GM21360 (cell line): ENCODE measurements around the gene RAX2.
"Not testable (repeated sequence)": the region's sequence is repeated elsewhere in the genome, so short reads cannot be mapped to it uniquely, and the experiment has no call there.

Experiments used
- ATAC-seq: cut with Tn5 transposase; IDR thresholded peaks from one replicate; pipeline ENCODE4 v1.9.1; 2021; ENCODE audit warnings: mild to moderate bottlenecking, moderate library complexity; ENCODE audit not compliant: unreplicated experiment

The RAX2 gene

DNA sequence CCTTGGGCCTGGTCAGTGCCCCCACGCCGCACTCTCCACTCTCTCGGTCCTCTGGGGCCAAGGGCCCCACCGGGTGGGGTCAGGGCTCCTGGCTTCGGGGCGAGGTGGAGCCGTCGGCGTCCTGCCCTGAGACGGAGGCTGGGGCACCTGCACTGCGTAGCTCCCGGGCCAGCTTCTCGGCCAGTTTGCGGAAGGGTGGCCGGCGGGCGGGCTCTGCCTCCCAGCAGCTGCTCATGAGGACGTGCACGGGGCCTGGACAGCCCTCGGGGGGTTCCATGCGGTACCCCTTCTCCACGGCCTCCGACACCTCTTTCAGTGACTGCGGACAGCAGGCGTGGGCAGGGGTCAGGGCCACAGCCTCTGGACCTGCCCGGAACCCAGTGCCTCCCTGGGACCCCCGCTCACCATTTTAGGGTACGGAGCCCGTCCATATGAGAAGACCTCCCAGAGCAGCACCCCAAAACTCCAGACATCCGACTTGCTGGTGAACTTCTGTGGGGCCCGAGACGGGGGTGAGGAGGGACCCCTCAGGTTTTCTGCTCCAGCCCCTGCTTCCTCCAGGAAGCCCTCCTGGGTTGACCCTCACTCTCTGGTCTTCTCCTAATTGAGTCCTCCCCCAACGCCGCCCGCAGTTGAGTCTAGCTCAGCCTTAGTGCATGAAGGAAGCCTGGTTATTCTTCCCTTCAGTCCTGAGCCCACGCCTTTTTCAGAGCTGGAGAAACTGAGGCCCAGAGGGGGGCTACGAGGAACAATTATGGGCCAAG lies 6.3 kb upstream of the RAX2 start:
- ATAC-seq, result no peak

DNA sequence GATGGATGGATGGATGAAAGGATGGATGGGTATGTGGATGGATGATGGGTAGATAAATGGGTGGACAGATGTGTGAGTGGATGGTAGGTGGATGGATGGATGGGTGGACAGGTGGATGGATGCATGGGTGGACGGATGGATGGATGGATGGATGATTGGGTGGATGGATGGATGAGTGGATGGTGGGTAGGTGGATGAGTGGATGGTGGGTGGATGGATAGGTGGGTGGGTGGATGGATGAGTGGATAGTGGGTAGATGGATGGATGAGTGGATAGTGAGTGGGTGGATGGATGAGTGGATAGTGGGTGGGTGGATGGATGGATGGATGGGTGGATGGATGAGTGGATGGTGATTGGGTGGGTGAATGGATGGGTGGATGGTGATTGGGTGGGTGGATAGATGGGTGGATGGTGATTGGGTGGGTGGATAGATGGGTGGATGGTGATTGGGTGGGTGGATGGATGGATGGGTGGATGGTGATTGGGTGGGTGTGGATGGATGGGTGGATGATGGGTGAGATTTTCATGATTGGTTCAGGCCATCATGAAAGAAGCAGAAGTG lies 4.5 kb upstream of the RAX2 start:
- no peak for ATAC-seq

GRCh38 chr19:3775831-3776230 lies 3.8 kb upstream of the RAX2 start:
- ATAC-seq, result no peak

DNA sequence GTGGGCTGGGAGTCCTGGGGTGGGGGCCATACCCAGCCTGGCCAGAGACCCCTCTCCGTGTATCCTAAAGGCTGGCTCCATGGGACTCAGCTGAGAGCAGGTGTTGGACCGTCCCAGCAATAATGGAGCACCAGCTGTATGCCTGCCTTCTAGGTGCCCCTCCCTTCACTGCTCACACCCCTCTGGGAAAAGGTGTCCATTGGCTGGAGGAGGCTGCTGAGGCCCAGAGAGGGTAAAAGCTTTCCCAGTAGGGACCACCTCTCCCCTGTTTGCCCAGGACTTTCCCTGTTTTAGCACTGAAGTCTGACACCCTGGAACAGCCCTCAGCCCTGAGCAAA lies 3.3 kb upstream of the RAX2 start:
- ATAC-seq, result no peak

GRCh38 chr19:3774621-3775373 lies 2.8 kb upstream of the RAX2 start:
- ATAC-seq, result no peak

DNA sequence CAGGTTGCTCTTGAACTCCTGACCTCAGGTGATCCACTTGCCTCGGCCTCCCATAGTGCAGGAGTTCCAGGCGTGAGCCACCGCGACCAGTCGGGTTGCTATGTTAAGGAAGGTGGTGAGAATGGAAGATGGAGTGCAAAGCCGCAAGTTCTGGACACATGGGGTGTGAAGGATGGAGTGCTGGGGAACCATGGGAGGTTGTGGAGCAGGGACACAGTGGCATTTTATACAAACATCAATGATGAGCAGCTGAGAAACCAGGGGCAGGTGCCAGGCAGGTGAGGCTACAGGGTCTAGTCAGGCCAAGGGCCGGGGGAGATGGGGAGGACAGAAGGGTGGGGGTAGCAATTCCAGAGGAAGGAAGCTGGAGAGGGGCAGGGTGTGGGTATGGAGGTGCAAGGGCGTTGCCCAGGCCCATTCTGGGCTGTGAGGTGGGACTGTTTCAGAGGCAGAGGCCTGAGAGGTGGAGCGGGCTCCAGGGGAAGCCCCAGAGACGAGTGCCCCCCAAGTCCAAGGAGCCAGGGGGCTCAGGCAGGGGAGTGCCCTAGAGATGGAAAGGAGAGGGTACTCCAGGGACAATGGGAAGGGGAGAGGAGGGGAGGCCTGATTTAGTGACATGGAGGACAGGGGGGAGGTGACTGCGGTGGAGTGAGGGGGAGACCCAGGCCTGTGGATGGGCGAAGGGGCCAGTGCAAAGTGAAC lies 1.9 kb upstream of the RAX2 start:
- no peak for ATAC-seq

- no peak for ATAC-seq
Measured at GRCh38 chr19:3771000-3771905, 775 bp downstream of the RAX2 start.

- ATAC-seq, result no peak
Measured at GRCh38 chr19:3770136-3770999, 1.7 kb downstream of the RAX2 start.

DNA sequence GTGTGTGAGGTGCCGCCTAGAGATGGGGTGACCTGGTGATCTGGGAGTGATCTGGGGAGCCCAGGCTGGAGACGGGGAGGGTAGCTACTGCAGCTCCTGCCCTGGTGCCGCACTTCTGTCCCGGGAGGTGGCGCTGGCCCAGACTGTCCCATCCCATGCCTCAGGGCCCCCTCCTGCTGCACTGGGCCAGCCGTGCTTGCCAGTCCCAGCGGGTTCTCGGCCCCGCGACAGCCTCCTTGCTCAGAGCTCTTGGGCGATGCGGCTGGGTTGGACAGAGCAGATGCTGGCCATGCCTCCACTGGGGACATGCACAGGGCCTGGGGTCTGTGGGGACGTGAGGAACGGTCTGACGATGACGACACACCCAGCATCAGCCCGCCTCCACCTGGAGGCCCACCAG lies 2.5 kb downstream of the RAX2 start:
- ATAC-seq, result no peak

GRCh38 chr19:3768748-3769099 lies 3.3 kb downstream of the RAX2 start:
- ATAC-seq, result no peak

GRCh38 chr19:3768015-3768747 lies 3.8 kb downstream of the RAX2 start:
- no peak for ATAC-seq

DNA sequence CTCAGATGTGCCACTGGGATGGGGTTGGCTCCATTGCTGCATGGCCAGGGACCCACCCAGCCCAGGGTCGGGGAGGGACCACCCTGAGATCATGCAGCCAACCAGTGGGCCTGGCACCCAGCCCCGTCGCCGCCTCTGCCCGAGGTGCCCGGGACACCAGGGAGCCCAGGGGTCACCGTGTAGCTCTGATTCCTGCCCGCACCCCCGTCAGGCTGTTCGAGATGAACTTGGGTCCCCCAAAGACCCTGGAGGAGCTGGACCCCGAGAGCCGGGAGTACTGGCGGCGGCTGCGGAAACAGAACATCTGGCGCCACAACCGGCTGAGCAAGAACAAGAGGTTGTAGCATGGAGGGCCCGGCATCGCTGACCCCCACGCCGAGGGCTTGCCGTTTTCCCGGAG lies 5.0 kb downstream of the RAX2 start:
- ATAC-seq, result no peak

DNA sequence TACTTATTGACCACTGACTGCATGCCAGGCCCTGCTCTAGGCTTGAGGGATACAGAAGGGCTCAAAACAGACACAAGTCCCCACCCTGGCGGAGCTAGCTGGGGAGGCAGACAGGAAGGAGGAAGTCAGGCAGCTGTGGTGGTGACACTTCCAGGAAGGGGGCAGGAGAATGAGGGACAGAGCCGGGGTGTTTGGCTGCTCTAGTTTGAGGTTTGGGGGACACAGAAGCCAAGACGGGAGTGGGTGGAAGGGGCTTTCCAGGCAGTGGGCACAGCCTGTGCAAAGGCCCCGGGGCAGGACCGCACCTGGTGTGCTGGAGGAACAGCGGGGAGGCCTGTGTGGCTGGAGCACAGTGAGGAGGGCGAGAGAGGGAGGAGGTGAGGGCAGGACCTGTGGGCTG lies 5.5 kb downstream of the RAX2 start:
- no peak for ATAC-seq

DNA sequence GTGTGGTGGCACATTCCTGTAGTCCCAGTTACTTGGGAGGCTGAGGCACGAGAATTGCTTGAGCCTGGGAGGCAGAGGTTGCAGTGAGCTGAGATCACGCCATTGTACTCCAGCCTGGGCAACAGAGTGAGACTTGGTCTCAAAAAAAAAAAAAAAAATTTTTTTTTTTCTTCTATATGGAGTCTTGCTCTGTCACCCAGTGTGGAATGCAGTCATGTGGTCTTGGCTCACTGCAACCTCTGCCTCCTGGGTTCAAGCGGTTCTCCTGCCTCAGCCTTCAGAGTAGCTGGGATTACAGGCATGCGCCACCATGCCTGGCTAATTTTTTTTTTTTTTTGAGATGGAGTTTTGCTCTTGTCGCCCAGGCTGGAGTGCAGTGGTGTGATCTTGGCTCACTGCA lies 6.3 kb downstream of the RAX2 start:
- not testable (repeated sequence) for ATAC-seq

DNA sequence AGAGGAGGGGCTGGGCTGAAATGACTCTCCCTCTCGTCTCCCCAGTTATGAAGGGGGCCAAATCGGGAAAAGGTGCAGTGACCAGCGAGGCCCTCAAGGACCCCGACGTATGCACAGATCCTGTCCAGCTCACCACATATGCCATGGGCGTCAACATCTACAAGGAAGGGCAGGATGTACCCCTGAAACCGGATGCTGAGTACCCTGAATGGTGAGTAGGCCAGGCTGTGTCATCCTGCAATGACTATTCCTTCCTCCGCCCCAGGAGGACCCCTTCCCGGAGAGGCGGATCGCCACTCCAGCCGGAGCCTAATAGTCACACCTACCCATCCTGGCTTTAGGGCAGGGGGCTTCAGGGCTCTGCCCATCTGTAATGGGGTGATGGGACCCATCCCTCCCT lies 6.9 kb downstream of the RAX2 start:
- ATAC-seq, result no peak

- peak; percentile 64 for ATAC-seq
Measured at GRCh38 chr19:3762501-3763459, 9.2 kb downstream of the RAX2 start, which contains the start of gene MRPL54. Gene MRPL54 (plus strand): TSS chr19:3762682. CDS start chr19:3762701, 19 bp downstream.

DNA sequence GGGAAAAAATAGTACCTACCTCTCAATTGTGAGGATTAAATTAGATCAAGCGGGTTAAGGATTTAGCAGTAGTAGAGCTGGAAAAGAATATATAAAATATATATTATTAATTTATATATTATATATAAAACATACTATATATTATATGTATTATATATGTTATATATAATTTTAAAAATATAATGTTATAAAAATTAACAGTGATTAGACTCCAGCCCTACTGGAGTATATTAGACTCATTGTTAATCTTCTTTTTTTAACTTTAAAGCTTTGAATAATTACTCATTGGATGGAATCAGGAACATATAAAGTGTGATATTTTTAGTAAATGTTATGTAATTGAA lies 9.9 kb downstream of the RAX2 start:
- no peak for ATAC-seq
